Upper lobe of right lung (tissue), 1 donor: ENCODE results near the gene SAMD5. TPM values are rescaled to one million over a fixed set of nuclear protein-coding genes. Genes with fewer than 3 reads are reported as not detected.
A peak's percentile ranks its signal among the peaks of the same experiment; 100 is the strongest.

Experiments used
- ATAC-seq: fragments of 200-7000 bp; cut with Tn5 transposase; one replicate; pipeline ENCODE4 v1.9.1; 2020; ENCODE audit warnings: mild to moderate bottlenecking, moderate library complexity
- DNase-seq: peaks from one replicate; pipeline ENCODE4 v3.0.0-alpha.2; 2020
- H3K27ac ChIP-seq: fragments of 200-600 bp; one replicate; pipeline ENCODE4 v1.8.0; 2022
- H3K27me3 ChIP-seq: fragments of 200-600 bp; one replicate; pipeline ENCODE4 v1.8.0; 2022; ENCODE audit warnings: mild to moderate bottlenecking
- H3K36me3 ChIP-seq: fragments of 200-600 bp; one replicate; pipeline ENCODE4 v1.8.0; 2022
- H3K4me1 ChIP-seq: fragments of 200-600 bp; one replicate; pipeline ENCODE4 v1.8.0; 2022
- H3K4me3 ChIP-seq: fragments of 200-600 bp; one replicate; pipeline ENCODE4 v1.8.0; 2022; ENCODE audit warnings: mild to moderate bottlenecking
- H3K9me3 ChIP-seq: fragments of 200-600 bp; one replicate; pipeline ENCODE4 v1.8.0; 2022
- intact Hi-C: fragments of 100-400 bp; cut with DNase I; formaldehyde crosslinking; loops from one replicate; pipeline ENCODE4 v1.11.0; 2022
- total RNA-seq: library from RNA; stranded (reverse); fragmentation: NEBNext Ultra II Directional; extraction: Animal tissue kit (Norgen Biotek cat#: 25700); gene quantifications from one replicate; pipeline ENCODE4 v1.2.1, GENCODE V29; 2021
- TF ChIP-seq, protein P1 (sequence below): fragments of 200-600 bp; IDR thresholded peaks from one replicate; pipeline ENCODE4 v1.8.0; 2022; ENCODE audit warnings: antibody characterized with exemption
- donor health status: DM: no; HTN: yes; CAD: no; lungs with severe emphysema.

Gene SAMD5
- total RNA-seq, 1 donor from 2014 or later = 19.6 TPM

DNA sequence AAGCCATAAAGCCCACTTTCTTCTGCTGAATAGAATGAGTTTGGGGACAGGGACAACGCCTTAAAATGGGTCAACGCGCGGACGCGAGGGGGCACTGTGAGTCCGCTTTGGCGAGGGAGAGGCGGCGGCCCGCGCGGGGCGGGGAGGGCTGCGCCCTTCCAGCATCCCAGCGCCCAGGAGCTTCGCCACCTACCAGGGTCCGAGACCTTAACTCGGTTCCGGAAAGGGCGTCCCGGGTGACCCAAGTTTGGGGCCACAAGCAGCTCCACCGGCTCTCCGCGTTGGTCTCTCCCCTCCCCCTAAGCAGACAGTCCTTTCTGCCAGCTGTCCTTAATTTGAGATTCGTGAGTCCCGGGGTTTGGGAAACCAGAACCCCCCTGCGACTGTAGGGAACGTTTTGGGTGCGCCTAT is 1.8 kb upstream of the SAMD5 start:
- no peaks in the 10 kb centered on the region for H3K36me3 ChIP-seq
- intact Hi-C loops = loop anchor here (10.0 kb wide), 1 partner anchor 748 kb away; no protein-coding TSS in a partner anchor
- TF ChIP-seq, protein P1, sequence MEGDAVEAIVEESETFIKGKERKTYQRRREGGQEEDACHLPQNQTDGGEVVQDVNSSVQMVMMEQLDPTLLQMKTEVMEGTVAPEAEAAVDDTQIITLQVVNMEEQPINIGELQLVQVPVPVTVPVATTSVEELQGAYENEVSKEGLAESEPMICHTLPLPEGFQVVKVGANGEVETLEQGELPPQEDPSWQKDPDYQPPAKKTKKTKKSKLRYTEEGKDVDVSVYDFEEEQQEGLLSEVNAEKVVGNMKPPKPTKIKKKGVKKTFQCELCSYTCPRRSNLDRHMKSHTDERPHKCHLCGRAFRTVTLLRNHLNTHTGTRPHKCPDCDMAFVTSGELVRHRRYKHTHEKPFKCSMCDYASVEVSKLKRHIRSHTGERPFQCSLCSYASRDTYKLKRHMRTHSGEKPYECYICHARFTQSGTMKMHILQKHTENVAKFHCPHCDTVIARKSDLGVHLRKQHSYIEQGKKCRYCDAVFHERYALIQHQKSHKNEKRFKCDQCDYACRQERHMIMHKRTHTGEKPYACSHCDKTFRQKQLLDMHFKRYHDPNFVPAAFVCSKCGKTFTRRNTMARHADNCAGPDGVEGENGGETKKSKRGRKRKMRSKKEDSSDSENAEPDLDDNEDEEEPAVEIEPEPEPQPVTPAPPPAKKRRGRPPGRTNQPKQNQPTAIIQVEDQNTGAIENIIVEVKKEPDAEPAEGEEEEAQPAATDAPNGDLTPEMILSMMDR = peak; percentile 79
- H3K9me3 ChIP-seq = no peaks in the 10 kb centered on the region
- ATAC-seq (peak; percentile 75), DNase-seq (peak; percentile 87)
- no peak overlapping the region for H3K27ac ChIP-seq
- peak overlapping the region; percentile 75 for H3K4me3 ChIP-seq
- peaks cover 14% of the 10 kb centered on the region for H3K27me3 ChIP-seq
- peaks cover 19% of the 10 kb centered on the region for H3K4me1 ChIP-seq

DNA sequence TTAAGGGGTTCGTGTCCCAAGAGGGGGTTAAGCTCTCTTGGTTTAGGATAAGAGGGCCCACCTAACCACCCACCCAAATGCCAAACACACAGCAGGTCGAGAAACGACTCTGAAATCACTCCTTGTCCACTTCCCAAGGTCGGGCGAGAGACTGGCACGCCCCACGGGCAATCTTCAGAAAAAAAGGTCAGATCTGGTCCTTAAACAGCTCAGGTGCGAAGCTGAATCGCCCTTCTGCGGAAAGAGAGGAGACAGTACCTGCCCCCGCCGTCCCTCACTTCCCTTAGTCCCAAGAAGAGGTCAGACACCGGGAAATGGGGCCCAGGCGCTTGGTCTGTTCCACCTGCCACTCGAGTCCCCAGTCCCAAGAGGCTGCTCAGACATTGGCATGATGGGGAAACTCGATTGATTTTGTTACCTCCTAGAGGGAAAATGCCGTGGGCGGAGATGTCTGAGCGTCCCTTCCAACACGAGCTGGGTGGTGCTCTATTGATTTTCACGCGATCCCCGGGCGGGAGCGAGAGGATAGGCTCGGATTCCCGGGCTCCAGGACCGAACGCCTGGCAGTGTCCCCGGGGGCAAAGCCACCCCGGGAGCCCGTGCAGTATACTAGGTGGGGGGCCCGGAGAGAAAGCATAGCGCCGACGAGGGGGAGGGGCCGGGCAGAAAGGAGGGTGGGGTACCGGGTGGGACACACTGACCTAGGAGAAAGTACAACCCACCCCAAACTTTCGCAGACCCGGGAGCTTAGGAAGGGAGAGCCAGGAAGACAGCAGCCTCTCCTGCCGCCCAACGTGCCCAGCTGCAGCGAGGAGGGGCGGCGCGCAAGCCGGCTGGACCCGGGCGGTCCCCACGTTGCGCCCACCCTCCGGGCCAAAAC is 1.1 kb upstream of the SAMD5 start:
- intact Hi-C loops = loop anchor here (10.0 kb wide), 1 partner anchor 747 kb away; no protein-coding TSS in a partner anchor
- Histone ChIP-seq H3K9me3 (no peaks in the 10 kb centered on the region), H3K36me3 (no peaks in the 10 kb centered on the region), H3K4me1 (peaks cover 22% of the 10 kb centered on the region), H3K27ac (peak overlapping the region; percentile 79), H3K27me3 (peaks cover 14% of the 10 kb centered on the region), H3K4me3 (peak overlapping the region; percentile 75)
- ATAC-seq (peak; percentile 3), DNase-seq (peak; percentile 65)
- TF ChIP-seq, protein P1 = no peak

DNA sequence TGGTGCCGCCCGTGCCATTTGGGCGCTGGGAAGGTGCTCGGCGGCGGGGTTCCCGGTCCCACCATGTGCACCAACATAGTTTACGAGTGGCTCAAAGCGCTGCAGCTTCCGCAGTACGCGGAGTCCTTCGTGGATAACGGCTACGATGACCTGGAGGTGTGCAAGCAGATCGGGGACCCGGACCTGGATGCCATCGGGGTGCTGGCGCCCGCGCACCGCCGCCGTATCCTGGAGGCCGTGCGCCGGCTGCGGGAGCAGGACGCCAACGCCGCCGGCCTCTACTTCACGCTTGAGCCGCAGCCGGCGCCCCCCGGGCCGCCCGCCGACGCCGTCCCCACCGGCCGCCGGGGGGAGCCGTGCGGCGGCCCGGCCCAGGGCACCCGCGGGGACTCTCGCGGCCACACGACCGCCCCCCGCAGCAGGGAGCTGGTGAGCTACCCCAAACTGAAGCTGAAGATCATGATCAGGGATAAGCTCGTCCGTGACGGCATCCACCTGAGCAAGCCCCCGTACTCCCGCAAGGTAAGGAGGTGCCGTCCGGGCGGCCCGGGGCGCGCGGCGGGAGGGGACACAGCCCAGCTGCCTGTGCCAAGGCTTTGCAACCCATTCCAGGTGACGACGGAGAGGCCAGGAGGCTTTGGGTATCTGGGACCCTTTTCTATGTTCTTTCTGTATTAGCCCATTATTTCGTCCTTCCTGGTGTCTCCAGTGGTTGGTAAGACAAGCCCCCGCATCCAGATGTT is 547 bp downstream of the SAMD5 start:
- ATAC-seq = peak; percentile 5
- H3K4me3 ChIP-seq = peak overlapping the region; percentile 75
- H3K36me3 ChIP-seq = no peaks in the 10 kb centered on the region
- H3K9me3 ChIP-seq = no peaks in the 10 kb centered on the region
- TF ChIP-seq, protein P1 = no peak
- DNase-seq = peak; percentile 65
- peaks cover 22% of the 10 kb centered on the region for H3K4me1 ChIP-seq
- peaks cover 14% of the 10 kb centered on the region for H3K27me3 ChIP-seq
- peak overlapping the region; percentile 63 for H3K27ac ChIP-seq
- intact Hi-C loops = loop anchor here (10.0 kb wide), 1 partner anchor 746 kb away; no protein-coding TSS in a partner anchor

DNA sequence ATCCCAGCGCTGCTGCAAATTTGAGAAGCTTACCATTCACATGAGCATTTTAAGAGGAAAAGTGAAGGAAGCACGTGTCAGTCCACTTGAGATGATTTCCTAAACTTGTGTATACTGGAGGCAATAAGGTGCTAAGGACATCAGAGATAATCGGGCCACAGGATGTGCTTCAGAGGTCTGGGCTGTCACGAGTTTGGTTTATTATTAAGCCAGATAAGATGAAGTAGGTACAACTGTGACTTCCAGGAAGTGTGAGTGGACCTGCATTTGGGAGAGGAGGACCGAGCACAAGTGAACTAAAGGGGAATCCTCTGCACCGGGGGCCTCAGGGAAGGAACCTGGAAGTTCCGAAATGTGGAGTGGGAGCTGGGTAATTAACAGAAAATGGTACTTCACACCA is 1.4 kb downstream of the SAMD5 start:
- H3K27ac ChIP-seq = peak overlapping the region; percentile 42
- H3K36me3 ChIP-seq = no peaks in the 10 kb centered on the region
- DNase-seq = no peak
- H3K9me3 ChIP-seq = no peaks in the 10 kb centered on the region
- intact Hi-C loops = loop anchor here (10.0 kb wide), 1 partner anchor 745 kb away; no protein-coding TSS in a partner anchor
- TF ChIP-seq, protein P1 = no peak
- peaks cover 8% of the 10 kb centered on the region for H3K27me3 ChIP-seq
- peaks cover 22% of the 10 kb centered on the region for H3K4me1 ChIP-seq
- ATAC-seq = peak; percentile 24
- peak overlapping the region; percentile 75 for H3K4me3 ChIP-seq

DNA sequence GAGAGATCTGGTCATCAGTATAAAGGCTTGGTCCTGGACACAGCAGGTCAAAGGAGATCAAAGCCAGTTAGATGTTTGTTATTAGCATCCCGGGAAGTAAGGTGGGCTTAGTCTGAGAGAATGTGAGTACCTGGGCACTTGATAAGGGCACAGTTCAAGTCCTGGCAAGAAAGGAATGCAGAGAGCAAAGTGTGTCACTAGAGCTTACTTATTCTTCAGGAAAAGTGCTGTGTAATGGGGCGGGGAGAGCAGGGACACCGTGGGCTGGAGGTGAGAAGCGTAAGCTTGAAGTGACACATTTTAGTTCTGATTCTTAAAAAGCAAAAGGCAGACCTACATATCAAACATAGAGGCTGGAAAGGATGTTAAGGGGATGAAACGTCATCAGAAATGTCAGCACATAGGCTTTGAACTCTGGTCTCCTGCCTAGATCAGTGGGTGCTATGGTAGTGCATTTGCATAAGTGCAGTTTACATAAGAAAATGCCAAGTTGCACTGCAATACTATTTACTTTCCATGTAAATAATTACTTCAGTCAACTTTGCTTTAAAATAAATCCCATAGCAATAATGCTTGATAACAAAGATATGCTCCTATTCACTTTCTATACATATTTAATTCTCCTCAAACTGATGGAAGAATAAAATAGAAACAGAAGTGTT is 2.6 kb downstream of the SAMD5 start:
- TF ChIP-seq, protein P1 = no peak
- Histone ChIP-seq H3K4me1 (peaks cover 22% of the 10 kb centered on the region), H3K9me3 (no peaks in the 10 kb centered on the region), H3K4me3 (peak overlapping the region; percentile 75), H3K27ac (no peak overlapping the region), H3K36me3 (no peaks in the 10 kb centered on the region), H3K27me3 (peaks cover 3% of the 10 kb centered on the region)
- DNase-seq (no peak), ATAC-seq (peak; percentile 23)
- intact Hi-C loops = no loop called here
